Loucy (cell line): Measurements from ENCODE around the gene TMEM45A.
A peak's percentile ranks its signal among the peaks of the same experiment; 100 is the strongest.

Experiments
- H2AFZ ChIP-seq: fragments of 200-600 bp; sonication (generic); 2 replicates; pipeline ENCODE4 v1.6.0; 2016; ENCODE audit warnings: antibody characterized with exemption, mild to moderate bottlenecking, low read length, moderate library complexity
- H3F3A ChIP-seq: fragments of 200-600 bp; 2 replicates; pipeline ENCODE4 v1.6.0; 2016; ENCODE audit warnings: antibody characterized with exemption, low read depth, mild to moderate bottlenecking
- H3K27me3 ChIP-seq: fragments of 200-600 bp; sonication (generic); 2 replicates; pipeline ENCODE4 v1.6.1; 2014; ENCODE audit warnings: low read length, mild to moderate bottlenecking; ENCODE audit not compliant: insufficient read depth, poor library complexity, severe bottlenecking
- H3K36me3 ChIP-seq: fragments of 200-600 bp; sonication (generic); 2 replicates; pipeline ENCODE4 v1.6.1; 2016; ENCODE audit warnings: low read length; ENCODE audit not compliant: insufficient read depth
- H3K4me1 ChIP-seq: fragments of 200-600 bp; sonication (generic); 2 replicates; pipeline ENCODE4 v1.5.1; 2014; ENCODE audit warnings: low read length, mild to moderate bottlenecking; ENCODE audit not compliant: insufficient read depth, poor library complexity, severe bottlenecking
- H3K4me2 ChIP-seq: fragments of 200-600 bp; sonication (generic); 2 replicates; pipeline ENCODE4 v1.6.0; 2014; ENCODE audit warnings: antibody characterized with exemption, low read length, low read depth, mild to moderate bottlenecking; ENCODE audit not compliant: poor library complexity, severe bottlenecking
- H3K4me3 ChIP-seq: fragments of 200-600 bp; sonication (generic); 2 replicates; pipeline ENCODE4 v1.5.1; 2014; ENCODE audit warnings: low read length, mild to moderate bottlenecking, mixed read lengths; ENCODE audit not compliant: poor library complexity, severe bottlenecking
- H3K79me2 ChIP-seq: fragments of 200-600 bp; sonication (generic); 2 replicates; pipeline ENCODE4 v1.6.1; 2014; ENCODE audit warnings: low read length; ENCODE audit not compliant: insufficient read depth
- H3K9ac ChIP-seq: fragments of 200-600 bp; sonication (generic); 2 replicates; pipeline ENCODE4 v1.6.0; 2014; ENCODE audit warnings: mild to moderate bottlenecking, low read depth, low read length, moderate library complexity; ENCODE audit not compliant: poor library complexity, severe bottlenecking
- H3K9me2 ChIP-seq: fragments of 200-600 bp; sonication (generic); replicated peaks from 2 replicates; pipeline ENCODE4 v1.6.1; 2016; ENCODE audit warnings: low read depth, low read length, mixed read lengths
- H3K9me3 ChIP-seq: fragments of 200-600 bp; sonication (generic); 2 replicates; pipeline ENCODE4 v1.6.1; 2014; ENCODE audit warnings: mild to moderate bottlenecking, antibody characterized with exemption, low read length, low read depth; ENCODE audit not compliant: insufficient read depth
- H4K20me1 ChIP-seq: fragments of 200-600 bp; sonication (generic); 2 replicates; pipeline ENCODE4 v1.6.0; 2014; ENCODE audit warnings: antibody characterized with exemption, low read length, mild to moderate bottlenecking; ENCODE audit not compliant: insufficient read depth, poor library complexity, severe bottlenecking
- CTCF ChIP-seq: fragments of 200-600 bp; sonication (generic); conservative IDR thresholded peaks from 2 replicates; pipeline ENCODE4 v1.5.1; 2014; ENCODE audit warnings: mild to moderate bottlenecking, antibody characterized with exemption, low read length
- EZH2phosphoT487 ChIP-seq: fragments of 200-600 bp; IDR thresholded peaks from 2 replicates; pipeline ENCODE4 v1.6.1; 2018; ENCODE audit warnings: antibody characterized with exemption, mild to moderate bottlenecking, moderate library complexity, borderline replicate concordance

TMEM45A gene

GRCh38 chr3:100448079-100448478, 44.3 kb upstream of the TMEM45A start:
- Histone ChIP-seq H3K4me3 (no peak overlapping the region), H3K36me3 (0 out of 2 replicates have a peak, but pooled peaks cover 4% of the 10 kb centered on the region), H3K9me2 (no peaks in the 10 kb centered on the region), H3K4me2 (no peak overlapping the region), H3K9ac (no peak overlapping the region), H3K27me3 (no peaks in the 10 kb centered on the region), H2AFZ (no peak overlapping the region), H3K4me1 (no peaks in the 10 kb centered on the region), H4K20me1 (no peaks in the 10 kb centered on the region), H3K9me3 (no peaks in the 10 kb centered on the region), H3K79me2 (no peaks in the 10 kb centered on the region), H3F3A (no peaks in the 10 kb centered on the region)
- no peak for TF ChIP-seq EZH2phosphoT487
- no peak for TF ChIP-seq CTCF

DNA sequence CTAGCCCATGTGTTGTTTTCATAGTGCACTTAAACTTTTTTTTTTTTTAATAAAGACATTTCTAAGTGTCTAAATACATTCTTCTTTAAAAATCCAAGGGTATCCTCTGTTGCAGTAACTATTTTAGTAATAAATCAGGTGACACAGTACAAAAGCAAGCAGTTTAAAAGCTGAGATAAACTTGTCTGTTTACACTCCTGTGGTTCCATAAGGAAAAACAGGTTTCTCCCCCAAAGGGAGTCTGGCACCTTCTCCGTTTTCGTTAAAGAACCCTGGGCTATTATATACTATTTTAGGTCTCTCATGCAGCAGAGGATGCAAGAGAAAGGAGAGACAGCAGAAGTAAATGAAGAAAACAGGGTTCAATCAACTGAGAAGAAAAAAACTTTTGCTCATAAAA, 43.2 kb upstream of the TMEM45A start:
- H3K4me3 ChIP-seq: no peak overlapping the region
- H3K36me3 ChIP-seq: no peaks in the 10 kb centered on the region
- H3K9me2 ChIP-seq: no peaks in the 10 kb centered on the region
- H2AFZ ChIP-seq: no peak overlapping the region
- no peak for TF ChIP-seq CTCF
- no peak for TF ChIP-seq EZH2phosphoT487
- H3K27me3 ChIP-seq: no peaks in the 10 kb centered on the region
- no peaks in the 10 kb centered on the region for H3K4me1 ChIP-seq
- no peak overlapping the region for H3K9ac ChIP-seq
- no peaks in the 10 kb centered on the region for H4K20me1 ChIP-seq
- no peaks in the 10 kb centered on the region for H3K79me2 ChIP-seq
- no peaks in the 10 kb centered on the region for H3F3A ChIP-seq
- H3K9me3 ChIP-seq: no peaks in the 10 kb centered on the region
- H3K4me2 ChIP-seq: no peak overlapping the region

DNA sequence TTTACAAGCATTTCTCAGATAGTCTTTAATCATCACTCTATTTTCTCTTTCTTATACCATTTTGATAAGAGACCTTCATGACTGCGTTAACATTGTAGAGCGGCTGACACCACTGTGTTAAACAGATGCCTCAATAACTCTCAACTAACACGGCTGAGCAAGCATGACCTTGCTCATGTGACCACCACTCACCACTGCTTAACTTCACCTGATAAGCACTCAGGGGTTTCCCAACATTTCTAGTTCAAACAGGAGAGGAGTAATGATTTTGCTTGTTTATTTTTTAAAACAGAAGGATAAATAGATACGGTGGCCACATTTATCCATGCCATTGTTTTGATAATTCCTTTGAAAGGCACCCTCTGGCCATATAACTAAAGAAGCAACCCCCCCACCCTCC, 37.7 kb upstream of the TMEM45A start:
- H3K36me3 ChIP-seq: no peaks in the 10 kb centered on the region
- H3K4me3 ChIP-seq: no peak overlapping the region
- peaks cover 29% of the 10 kb centered on the region for H3K4me1 ChIP-seq
- no peak overlapping the region for H3K9ac ChIP-seq
- H4K20me1 ChIP-seq: no peaks in the 10 kb centered on the region
- no peaks in the 10 kb centered on the region for H3K79me2 ChIP-seq
- no peaks in the 10 kb centered on the region for H3K27me3 ChIP-seq
- H3K9me3 ChIP-seq: no peaks in the 10 kb centered on the region
- peak overlapping the region; percentile 58 for H3K4me2 ChIP-seq
- no peaks in the 10 kb centered on the region for H3F3A ChIP-seq
- no peak for TF ChIP-seq CTCF
- TF ChIP-seq EZH2phosphoT487: no peak
- no peaks in the 10 kb centered on the region for H3K9me2 ChIP-seq
- peak overlapping the region; percentile 53; the same call in 1 of the 2 replicates for H2AFZ ChIP-seq
